HTERT RPE-1 (cell line): ENCODE measurements around the gene RBM33.
"Not testable (repeated sequence)": the region's sequence is repeated elsewhere in the genome, so short reads cannot be mapped to it uniquely, and the experiment has no call there.

Experiments
- in situ Hi-C: fragments of 300-500 bp; cut with MboI; formaldehyde crosslinking; loops from 4 replicates; pipeline ENCODE4 v1.14.3; 2020; ENCODE audit warnings: low sequenced_read_pairs

The RBM33 gene

GRCh38 chr7:155685791-155686160, 41.3 kb downstream of the RBM33 start:
- in situ Hi-C loops = no loop called here

- in situ Hi-C loops = not testable (repeated sequence)
Measured at GRCh38 chr7:155686620-155687324, 42.3 kb downstream of the RBM33 start.

DNA sequence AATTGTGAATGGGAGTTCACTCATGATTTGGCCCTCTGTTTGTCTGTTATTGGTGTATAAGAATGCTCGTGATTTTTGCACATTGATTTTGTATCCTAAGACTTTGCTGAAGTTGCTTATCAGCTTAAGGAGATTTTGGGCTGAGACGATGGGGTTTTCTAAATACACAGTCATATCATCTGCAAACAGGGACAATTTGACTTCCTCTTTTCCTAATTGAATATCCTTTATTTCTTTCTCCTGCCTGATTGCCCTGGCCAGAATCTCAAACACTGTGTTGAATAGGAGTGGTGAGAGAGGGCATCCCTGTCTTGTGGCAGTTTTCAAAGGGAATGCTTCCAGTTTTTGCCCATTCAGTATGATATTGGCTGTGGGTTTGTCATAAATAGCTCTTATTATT, 43.8 kb downstream of the RBM33 start:
- in situ Hi-C loops = not testable (repeated sequence)

- in situ Hi-C loops = not testable (repeated sequence)
Measured at GRCh38 chr7:155690655-155691054, 46.2 kb downstream of the RBM33 start.

- in situ Hi-C loops = no loop called here
Measured at GRCh38 chr7:155692317-155692716, 47.9 kb downstream of the RBM33 start.

GRCh38 chr7:155693826-155694225, 49.4 kb downstream of the RBM33 start:
- in situ Hi-C loops = no loop called here

DNA sequence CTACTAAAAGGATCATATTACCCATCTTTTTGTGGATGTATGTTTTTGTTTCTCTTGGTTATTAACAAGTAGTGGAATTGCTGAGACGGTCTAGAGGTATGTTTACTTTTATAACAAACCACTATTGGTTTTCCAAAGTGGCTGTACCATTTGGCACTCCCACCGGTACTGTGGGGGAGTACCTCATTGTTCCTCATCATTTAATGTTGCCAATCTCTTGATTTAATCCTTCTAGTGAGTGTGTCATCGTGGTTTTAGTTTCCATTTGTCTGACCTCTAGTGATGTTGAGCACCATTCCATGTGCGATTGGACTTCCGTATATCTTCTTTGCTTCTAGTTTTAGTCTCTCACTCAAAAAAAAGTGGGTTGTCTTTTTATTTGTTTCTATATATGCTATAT, 50.4 kb downstream of the RBM33 start:
- in situ Hi-C loops = no loop called here

DNA sequence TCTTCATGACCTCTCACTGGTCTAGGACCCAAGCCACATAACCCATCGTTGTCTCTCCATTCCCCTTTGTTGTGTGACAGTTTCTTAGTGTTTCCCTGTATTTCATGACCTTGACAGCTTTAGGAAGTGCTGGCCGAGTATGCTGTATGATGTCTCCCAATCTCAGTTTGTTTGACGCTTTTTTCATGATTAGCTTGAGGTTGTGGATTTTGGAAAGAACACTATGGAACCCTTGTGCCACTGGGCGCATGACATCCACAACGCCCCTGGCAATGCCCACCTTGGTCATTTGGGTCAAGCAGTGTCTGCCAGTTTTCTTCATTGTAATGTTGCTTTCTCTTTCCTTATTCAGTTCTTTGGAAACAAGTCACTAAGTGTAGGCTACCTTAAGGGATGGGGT, 52.3 kb downstream of the RBM33 start:
- in situ Hi-C loops = no loop called here

GRCh38 chr7:155698633-155699032, 54.2 kb downstream of the RBM33 start:
- in situ Hi-C loops = no loop called here

DNA sequence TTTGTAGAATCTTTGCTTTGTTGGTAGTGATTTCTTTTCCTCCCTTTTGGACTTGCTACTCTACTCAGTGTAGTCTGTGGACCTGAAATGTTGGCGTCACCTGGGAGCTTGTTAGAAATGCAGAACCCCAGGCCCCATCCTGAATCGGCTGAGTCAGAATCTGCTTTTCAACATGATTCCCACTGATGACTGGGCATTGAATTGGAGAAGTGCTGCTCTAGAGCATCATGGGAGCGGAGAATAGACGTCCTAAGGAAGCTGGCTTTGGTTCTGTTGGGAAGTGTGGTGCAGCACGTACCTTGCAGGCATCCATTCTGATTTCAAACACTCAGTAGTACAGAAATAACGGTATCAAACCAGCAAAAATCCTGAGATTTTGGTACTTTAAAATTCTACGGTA, 54.7 kb downstream of the RBM33 start:
- in situ Hi-C loops = no loop called here

DNA sequence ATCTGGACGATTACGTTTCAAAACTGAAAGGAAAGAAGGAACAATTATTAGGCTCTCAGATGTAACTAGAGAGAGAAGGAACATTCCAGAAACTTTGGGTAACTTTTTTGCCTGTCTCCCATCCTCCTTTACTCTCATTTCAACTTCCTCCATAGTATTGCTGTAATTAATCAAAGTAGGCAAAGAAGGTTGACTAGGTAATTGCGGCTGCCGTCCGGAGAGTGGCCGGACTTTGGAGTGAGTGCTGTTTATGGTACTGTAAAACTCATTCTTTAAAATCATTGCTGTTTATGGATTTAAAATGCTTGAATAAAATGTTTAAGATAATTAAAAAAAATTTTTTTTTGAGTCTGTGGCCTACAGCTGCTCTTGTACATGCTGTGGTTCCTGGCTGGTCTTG, 56.4 kb downstream of the RBM33 start:
- in situ Hi-C loops = no loop called here

- in situ Hi-C loops = no loop called here
Measured at GRCh38 chr7:155701972-155702544, 57.6 kb downstream of the RBM33 start.

DNA sequence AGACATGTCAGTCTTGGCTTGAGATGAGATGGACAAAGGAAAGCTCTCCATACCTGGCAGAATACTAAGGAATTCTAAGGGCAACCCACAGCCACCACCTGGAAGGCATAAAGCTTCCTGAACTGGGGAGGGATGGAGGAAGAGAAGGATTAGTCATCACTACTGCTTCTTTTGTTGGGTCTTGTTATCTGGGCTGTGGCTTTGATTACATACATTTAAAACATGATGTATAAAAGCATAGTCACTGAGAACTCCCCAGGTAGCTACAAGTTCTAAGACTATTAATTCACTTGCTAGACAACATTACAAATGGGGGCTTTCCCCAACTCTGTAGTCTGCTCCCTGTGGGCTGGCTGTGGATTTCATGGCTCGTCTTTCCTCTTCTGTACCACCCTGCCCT, 58.2 kb downstream of the RBM33 start:
- in situ Hi-C loops = no loop called here

DNA sequence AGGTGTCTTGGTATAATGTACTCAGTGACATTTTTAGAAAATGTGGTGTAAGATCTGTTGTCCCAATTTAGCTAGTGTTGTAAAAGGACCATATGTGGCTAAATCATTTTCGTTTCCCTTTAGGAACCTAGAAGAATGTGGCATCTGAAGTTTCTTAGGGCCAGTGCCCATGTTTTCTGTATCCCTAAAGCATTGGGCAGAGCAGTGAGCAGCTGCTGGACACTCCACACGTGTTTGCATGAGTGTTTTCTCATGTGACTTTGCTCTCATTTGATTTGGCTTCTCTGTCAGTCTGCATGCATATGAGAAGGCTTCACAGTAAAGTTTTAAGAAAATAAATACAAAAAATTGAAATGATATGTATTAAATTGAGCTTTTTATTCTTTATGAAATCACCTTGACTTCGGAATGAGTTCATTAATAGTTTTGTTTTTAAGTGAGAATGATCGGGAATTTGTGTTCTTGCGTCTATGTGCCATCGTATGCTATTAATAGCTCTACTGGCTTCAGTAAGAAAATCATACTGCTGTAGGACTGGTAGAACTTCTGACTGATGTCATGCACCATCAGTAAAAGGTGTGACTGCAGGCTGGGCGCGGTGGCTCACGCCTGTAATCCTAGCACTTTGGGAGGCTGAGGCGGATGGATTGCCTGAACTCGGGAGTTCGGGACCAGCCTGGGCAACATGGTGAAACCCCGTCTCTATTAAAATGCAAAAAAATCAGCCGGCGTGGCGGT, 61.3 kb downstream of the RBM33 start:
- in situ Hi-C loops = no loop called here

GRCh38 chr7:155706376-155706775, 61.9 kb downstream of the RBM33 start:
- in situ Hi-C loops = no loop called here

DNA sequence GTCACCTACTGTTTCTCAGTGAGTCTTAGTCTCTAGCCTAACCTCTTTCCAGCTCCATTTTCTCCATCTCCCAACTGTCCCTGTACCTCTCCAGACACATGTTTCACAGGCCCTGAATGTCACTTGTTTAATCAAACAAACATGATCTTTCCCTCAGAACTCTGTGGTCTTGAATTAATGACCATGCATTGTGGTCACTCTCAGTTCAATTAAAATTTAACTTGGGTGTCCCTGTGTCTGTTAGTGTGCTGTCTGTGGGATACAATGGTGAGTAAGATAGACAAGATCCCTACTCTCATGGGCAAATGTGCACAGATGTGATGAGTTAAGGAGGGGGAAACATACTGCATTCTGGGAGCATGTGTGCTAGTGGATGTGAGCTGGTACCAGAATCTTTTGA, 65.0 kb downstream of the RBM33 start:
- in situ Hi-C loops = no loop called here

GRCh38 chr7:155710031-155710430, 65.6 kb downstream of the RBM33 start:
- in situ Hi-C loops = no loop called here

DNA sequence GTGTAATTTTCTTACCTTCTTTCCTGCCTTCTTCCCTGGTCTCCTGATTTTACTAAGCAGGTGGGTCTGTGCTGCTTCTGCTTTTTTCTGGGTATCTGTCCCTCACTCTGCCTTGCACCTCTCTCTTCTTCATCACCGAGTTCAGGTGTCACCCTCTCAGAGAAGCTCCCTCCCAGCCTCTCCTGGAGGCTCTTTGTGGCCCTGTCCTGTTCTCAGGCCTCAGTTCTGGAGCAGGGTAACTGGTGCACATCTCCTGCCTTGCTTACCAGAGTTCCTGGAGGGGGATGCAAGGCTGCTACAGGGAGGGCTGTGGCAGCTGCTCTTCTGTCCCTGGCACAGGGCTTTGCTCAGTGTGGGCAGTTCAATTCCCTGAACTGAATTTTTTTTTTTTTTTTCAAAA, 66.1 kb downstream of the RBM33 start:
- in situ Hi-C loops = no loop called here

GRCh38 chr7:155711081-155711480, 66.6 kb downstream of the RBM33 start:
- in situ Hi-C loops = no loop called here

DNA sequence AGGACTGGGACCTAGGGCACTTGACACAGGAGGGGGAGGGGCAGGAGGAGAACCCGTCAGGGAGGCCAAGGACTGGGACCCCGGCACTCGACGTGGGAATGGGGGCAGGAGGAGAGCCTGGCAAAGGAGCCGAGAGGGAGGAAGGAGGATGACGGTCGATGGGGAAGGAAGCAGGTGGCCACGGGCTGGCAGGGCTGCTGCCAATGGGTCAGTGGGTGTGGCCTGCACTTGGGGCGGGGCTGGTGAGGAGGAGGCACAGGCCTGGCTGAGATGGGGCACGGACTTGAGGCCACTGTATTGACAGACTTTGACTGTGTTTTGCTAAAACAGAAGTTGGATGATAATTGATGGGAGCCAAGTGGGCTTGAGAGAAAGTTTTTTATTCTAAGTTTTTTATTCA, 68.9 kb downstream of the RBM33 start:
- in situ Hi-C loops = no loop called here

DNA sequence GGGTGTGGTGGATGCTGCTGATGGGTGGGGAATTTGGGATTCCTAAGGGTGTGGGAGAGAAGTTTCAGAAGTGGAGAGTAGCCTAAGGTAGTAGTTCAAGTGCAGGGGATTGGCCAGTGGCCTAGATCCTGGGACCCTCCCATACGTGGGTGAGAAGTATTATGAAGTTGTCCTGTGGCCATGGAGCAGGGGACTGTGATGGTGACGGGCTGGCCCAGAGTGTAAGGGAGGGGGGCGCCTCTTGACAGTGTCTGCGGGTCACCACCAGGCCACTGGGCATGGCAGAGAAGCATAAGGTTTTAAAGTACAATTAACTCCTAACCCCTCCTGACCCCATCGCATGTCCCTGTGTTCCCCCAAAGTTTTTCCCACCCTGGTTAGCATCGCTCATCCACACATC, 70.2 kb downstream of the RBM33 start:
- in situ Hi-C loops = no loop called here

DNA sequence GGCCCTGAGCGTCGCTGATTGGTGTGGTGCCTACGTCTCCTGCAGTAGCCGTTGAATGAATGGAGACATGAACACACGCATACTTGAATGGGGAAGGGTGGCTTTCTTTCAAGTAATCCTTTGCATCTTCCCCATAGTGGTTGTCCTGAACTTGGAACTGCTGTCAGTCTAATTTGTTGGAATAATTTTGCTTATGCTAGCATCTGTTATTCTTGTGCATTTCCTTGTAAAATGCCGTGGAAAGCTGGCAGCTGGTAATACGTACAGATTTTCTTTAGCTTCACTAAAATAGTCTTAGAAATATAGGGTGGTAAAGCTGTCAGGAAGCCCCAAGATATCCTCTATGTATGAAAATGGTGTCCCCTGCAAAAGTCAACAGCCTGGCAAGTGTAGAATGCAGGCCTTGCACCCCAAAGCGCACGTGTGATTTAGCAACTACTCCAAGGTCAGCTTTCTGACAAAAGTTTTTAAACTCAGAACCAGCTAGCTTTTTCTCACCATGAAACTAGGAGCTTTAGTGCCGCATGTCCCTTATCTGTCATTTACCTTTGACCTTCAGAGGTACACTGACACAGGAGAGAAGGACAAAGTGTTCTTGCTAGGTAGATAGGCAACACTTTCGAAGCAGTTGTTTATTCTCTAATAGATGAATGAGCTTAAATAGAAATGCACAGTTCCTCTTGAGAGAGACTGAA, 70.8 kb downstream of the RBM33 start:
- in situ Hi-C loops = no loop called here
